HEK293T (cell line): ENCODE measurements around the gene BCR.

Experiments
- CTCF ChIA-PET: fragments of 350-600 bp; formaldehyde crosslinking; extraction: SDS; loops from one replicate; lab custom pipeline; 2021; ENCODE audit warnings: antibody characterized with exemption, inconsistent platforms; lab: Yijun Ruan, JAX
- POLR2A ChIA-PET: fragments of 350-600 bp; formaldehyde crosslinking; extraction: SDS; loops from one replicate; lab custom pipeline; 2020; ENCODE audit warnings: antibody characterized with exemption, inconsistent platforms; lab: Yijun Ruan, JAX
- DNase-seq: peaks from one replicate; pipeline ENCODE4 v3.0.0; 2012; ENCODE audit warnings: mixed read lengths; ENCODE audit errors: extremely low spot score
- ARNT ChIP-seq: fragments of 450-650 bp; IDR thresholded peaks from 2 replicates; pipeline ENCODE4 v1.6.1; 2017; ENCODE audit warnings: mild to moderate bottlenecking
- BHLHE40 ChIP-seq: fragments of 450-650 bp; IDR thresholded peaks from 2 replicates; pipeline ENCODE4 v1.6.1; 2016; ENCODE audit warnings: mild to moderate bottlenecking, moderate library complexity, borderline replicate concordance
- CTBP1 ChIP-seq: fragments of 450-650 bp; IDR thresholded peaks from 2 replicates; pipeline ENCODE4 v1.6.1; 2016; ENCODE audit warnings: borderline replicate concordance
- ELF4 ChIP-seq: fragments of 450-650 bp; IDR thresholded peaks from 2 replicates; pipeline ENCODE4 v1.6.1; 2017; ENCODE audit warnings: antibody characterized with exemption
- FOXA1 ChIP-seq: fragments of 450-650 bp; IDR thresholded peaks from 2 replicates; pipeline ENCODE4 v1.6.1; 2016; ENCODE audit warnings: mild to moderate bottlenecking
- FOXK2 ChIP-seq: fragments of 450-650 bp; IDR thresholded peaks from 2 replicates; pipeline ENCODE4 v1.6.1; 2016; ENCODE audit warnings: mild to moderate bottlenecking
- FOXM1 ChIP-seq: fragments of 450-650 bp; IDR thresholded peaks from 2 replicates; pipeline ENCODE4 v1.6.1; 2017; ENCODE audit warnings: mild to moderate bottlenecking, borderline replicate concordance
- HDGF ChIP-seq: fragments of 450-650 bp; IDR thresholded peaks from 2 replicates; pipeline ENCODE4 v1.6.1; 2017; ENCODE audit warnings: antibody characterized with exemption, borderline replicate concordance
- L3MBTL2 ChIP-seq: fragments of 450-650 bp; conservative IDR thresholded peaks from 2 replicates; pipeline ENCODE4 v1.6.1; 2016; ENCODE audit warnings: mild to moderate bottlenecking
- LEF1 ChIP-seq: fragments of 450-650 bp; IDR thresholded peaks from 2 replicates; pipeline ENCODE4 v1.6.1; 2017; ENCODE audit warnings: mild to moderate bottlenecking, borderline replicate concordance
- NFRKB ChIP-seq: fragments of 450-650 bp; IDR thresholded peaks from 2 replicates; pipeline ENCODE4 v1.6.1; 2016; ENCODE audit warnings: mild to moderate bottlenecking, moderate library complexity
- SP1 ChIP-seq: fragments of 450-650 bp; IDR thresholded peaks from 2 replicates; pipeline ENCODE4 v1.6.1; 2017
- SUZ12 ChIP-seq: fragments of 450-650 bp; IDR thresholded peaks from 2 replicates; pipeline ENCODE4 v1.6.1; 2016; ENCODE audit warnings: mild to moderate bottlenecking
- TARDBP ChIP-seq: fragments of 450-650 bp; IDR thresholded peaks from 2 replicates; pipeline ENCODE4 v1.6.1; 2016
- ZNF384 ChIP-seq: fragments of 450-650 bp; IDR thresholded peaks from 2 replicates; pipeline ENCODE4 v1.6.1; 2016
- TF ChIP-seq, protein P1 (sequence below): fragments of 450-650 bp; IDR thresholded peaks from 2 replicates; pipeline ENCODE4 v1.6.1; 2016

Gene BCR

DNA sequence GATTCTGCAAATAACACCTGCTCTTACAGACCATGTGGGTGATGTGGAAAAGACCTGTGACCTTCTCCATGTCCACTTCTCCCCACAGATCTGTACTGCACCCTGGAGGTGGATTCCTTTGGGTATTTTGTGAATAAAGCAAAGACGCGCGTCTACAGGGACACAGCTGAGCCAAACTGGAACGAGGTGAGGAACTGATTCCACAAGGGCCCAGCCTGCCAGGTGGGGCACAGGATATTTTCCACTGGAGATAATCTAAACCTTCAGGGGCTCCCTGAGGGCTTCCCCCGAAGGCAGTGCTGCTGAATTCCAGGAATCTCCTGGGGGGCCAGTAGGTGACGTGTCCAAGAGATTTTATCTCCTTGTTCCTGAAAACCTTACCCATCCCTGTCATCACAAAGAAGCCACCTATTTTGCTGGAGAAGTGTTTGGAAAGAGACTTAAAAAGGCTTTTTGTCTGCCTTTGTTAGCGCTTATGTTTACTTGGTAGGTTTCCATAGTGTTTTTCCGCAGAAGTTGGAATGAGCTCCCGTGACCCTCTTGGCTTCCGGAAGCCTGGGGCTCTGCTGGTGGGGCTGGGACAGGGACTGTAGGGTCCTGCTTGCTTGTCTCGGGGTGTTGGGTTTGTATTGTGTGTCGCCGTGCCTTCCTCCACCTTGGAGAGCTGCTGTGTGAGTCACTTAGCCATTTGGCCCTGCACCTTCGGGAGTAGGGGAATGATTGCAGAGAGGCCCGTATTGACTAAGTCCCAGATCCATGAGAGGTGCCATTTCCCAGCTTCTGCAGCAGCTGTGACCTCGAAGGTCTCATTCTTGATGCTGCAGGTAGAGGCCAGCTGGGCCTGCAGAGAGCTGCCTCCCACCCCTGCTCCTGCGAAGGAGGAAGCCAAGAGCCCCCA is 112.4 kb downstream of the BCR start:
- no peak for DNase-seq
- ChIA-PET POLR2A (no interaction called here), CTCF (no interaction called here)
- TF ChIP-seq CTBP1 (no peak), FOXA1 (no peak), FOXM1 (no peak), L3MBTL2 (no peak), ARNT (no peak), HDGF (no peak), LEF1 (no peak), SP1 (no peak), FOXK2 (no peak), TARDBP (no peak), SUZ12 (no peak), ZNF384 (no peak), ELF4 (no peak), NFRKB (no peak), BHLHE40 (no peak)
- TF ChIP-seq, protein P1, sequence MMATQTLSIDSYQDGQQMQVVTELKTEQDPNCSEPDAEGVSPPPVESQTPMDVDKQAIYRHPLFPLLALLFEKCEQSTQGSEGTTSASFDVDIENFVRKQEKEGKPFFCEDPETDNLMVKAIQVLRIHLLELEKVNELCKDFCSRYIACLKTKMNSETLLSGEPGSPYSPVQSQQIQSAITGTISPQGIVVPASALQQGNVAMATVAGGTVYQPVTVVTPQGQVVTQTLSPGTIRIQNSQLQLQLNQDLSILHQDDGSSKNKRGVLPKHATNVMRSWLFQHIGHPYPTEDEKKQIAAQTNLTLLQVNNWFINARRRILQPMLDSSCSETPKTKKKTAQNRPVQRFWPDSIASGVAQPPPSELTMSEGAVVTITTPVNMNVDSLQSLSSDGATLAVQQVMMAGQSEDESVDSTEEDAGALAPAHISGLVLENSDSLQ, result no peak

DNA sequence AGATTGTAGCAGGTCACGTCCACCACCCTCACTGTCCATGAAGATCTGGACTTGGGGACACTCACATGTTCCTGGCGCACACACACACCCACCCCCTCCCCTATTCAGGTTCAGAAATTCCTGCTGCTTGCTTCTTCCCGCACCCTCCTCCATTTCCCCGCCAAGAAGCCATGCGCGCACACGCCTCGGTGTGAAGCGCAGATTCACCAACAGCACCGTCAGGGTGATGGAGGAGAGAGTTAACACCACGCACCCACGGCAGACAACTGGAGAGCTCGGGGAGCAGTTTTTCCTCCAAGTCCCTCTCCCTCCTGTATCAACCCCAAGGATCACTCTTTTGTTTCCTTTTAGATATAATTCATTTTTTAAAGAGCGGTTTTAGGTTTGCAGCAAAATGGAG is 113.4 kb downstream of the BCR start:
- no peak for DNase-seq
- POLR2A ChIA-PET, result no interaction called here
- TF ChIP-seq FOXK2 (no peak), TARDBP (no peak), FOXA1 (no peak), NFRKB (no peak), HDGF (no peak), LEF1 (no peak), SUZ12 (no peak), CTBP1 (no peak), L3MBTL2 (no peak), BHLHE40 (no peak), FOXM1 (no peak), ELF4 (no peak)
- TF ChIP-seq, protein P1, result no peak
- CTCF ChIA-PET, result no interaction called here

DNA sequence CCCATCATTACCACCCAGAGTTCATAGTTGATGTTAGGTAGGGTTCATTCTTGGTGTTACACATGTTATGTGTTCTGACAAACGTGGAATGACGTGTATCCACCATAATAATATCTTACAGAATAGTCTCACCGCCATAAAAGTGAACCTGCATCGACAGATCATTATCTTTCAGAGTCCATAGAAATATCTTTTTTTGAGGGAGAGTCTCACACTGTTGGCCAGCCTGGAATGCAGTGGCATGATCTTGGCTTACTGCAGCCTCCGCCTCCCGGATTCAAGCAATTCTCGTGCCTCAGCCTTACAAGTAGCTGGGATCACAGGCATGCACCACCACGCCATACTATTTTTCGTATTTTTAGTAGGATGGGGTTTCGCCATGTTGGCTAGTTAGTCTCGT is 113.9 kb downstream of the BCR start:
- no peak for DNase-seq
- ChIA-PET CTCF (no interaction called here), POLR2A (no interaction called here)
- TF ChIP-seq BHLHE40 (no peak), L3MBTL2 (no peak), SUZ12 (no peak), FOXM1 (no peak), NFRKB (no peak), FOXK2 (no peak), HDGF (no peak)

DNA sequence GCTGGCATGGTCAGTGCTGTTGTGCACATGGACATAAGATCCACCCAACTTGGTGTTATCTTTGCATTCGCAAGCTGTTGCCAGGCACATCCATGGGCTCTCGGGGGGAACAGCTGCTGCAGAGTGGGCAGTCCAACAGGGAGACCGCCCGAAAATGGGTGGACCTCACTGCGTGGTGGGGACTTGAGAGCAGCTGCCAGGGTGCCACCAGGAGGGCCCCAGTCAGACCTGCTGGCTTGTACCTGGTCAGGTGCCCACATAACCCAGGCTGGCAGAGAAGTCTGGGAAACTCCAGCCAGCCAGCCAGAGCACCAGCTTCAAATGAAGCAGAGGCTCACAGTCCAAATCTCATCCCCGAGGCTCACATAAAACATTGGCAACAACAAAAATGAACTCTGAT is 120.2 kb downstream of the BCR start:
- POLR2A ChIA-PET, result no interaction called here
- CTCF ChIA-PET, result interaction anchor here (0.8 kb wide), 1 partner anchor 53 kb away, joined by 3 read pairs; no protein-coding TSS in a partner anchor
- no peak for TF ChIP-seq HDGF
- no peak for TF ChIP-seq SP1
- TF ChIP-seq FOXM1, result no peak
- TF ChIP-seq ZNF384, result no peak
- no peak for TF ChIP-seq L3MBTL2
- no peak for TF ChIP-seq SUZ12
- no peak for TF ChIP-seq TARDBP
- no peak for TF ChIP-seq NFRKB
- TF ChIP-seq CTBP1, result no peak
- no peak for TF ChIP-seq FOXK2
- no peak for TF ChIP-seq BHLHE40
- no peak for TF ChIP-seq ELF4
- no peak for TF ChIP-seq LEF1
- TF ChIP-seq, protein P1, result no peak
- TF ChIP-seq FOXA1, result no peak
- TF ChIP-seq ARNT, result no peak
- DNase-seq, result no peak

DNA sequence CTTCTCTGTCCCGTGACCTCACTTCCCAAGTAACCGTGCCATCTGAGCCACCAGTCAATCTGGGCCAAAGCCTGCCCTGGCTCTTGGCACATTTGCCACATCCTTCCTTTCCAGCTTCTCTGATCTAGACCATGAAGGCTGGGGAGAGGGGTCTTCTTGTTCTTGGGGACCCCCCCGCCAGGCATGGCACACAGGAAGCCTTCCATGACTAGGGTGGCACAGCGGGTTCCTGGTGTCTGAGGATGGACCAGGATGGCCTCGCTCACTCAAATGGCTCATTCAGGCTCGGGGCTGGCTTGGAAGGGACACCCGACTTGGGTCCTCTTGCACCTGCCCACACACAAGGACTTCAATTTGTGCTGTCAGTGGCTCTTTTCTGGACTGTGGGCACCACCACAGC is 121.3 kb downstream of the BCR start:
- ChIA-PET POLR2A (no interaction called here), CTCF (no interaction called here)
- TF ChIP-seq FOXK2 (no peak), TARDBP (no peak), ELF4 (no peak), BHLHE40 (no peak), NFRKB (no peak)
- no peak for DNase-seq

DNA sequence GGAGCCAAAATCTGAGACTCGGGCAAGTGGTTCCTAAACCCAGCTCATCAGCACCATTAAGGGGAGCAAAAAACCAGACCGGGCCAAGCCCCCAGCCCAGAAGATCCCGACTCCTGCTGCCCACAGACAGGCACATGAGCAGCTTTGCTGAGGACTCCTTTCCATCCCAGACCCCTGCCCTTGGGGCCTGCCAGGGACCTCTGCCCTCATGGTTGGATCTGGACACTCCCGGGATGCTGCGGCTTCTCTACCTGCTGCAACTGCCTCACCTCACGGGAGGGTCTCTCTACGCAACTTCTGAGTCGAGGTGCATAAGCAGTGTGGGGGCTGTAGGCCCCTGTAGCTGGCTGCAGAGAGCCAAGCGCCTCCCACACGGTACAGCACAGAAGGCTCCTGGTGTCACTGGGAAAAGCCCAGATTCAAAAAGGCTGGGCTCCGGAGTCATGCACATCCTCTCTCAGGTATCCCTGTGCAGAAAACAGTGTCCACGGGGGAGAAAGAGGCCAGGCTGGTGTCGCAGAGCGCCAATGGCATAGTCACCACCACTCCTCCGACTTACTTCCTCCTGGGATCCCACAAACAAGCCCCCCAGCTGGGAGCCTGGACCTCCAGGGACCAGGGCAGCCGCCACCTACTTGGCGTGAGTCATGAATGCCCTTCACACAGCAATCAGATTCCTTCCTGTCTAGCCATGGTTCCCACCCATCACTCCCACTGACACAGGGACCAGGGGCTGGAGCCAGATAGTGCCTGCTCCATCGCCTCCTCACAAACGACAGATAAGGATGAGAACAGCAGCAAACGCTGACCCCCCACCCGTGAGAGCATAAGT is 122.1 kb downstream of the BCR start:
- no peak for DNase-seq
- no peak for TF ChIP-seq TARDBP
- no peak for TF ChIP-seq ZNF384
- TF ChIP-seq FOXA1, result no peak
- TF ChIP-seq NFRKB, result no peak
- TF ChIP-seq ELF4, result no peak
- ChIA-PET CTCF (no interaction called here), POLR2A (no interaction called here)
